CD14-positive monocyte (primary cell): ENCODE measurements around the gene CLPSL1. TPM values are rescaled to one million over a fixed set of nuclear protein-coding genes. Genes with fewer than 3 reads are reported as not detected.

ENCODE experiments used
- DNase-seq, 3 donors: peaks; one replicate each; pipeline ENCODE4 v3.0.0-alpha.2; 2011 to 2022
- H2AFZ ChIP-seq: 2 replicates; pipeline ENCODE4 v1.6.0; 2012; ENCODE audit warnings: mild to moderate bottlenecking, low read depth, low read length, inconsistent platforms; ENCODE audit not compliant: insufficient read depth, poor library complexity, severe bottlenecking
- H3K27ac ChIP-seq, 2 donors: 1 replicate in 1 of 2; 2 replicates in 1 of 2; pipeline ENCODE4 v1.5.1; 2012 to 2013; ENCODE audit warnings: low read length in 2 of 2, control low read depth in 1 of 2, inconsistent platforms in 1 of 2, low read depth in 1 of 2, mild to moderate bottlenecking in 1 of 2
- H3K27me3 ChIP-seq, 2 donors: one replicate each; pipeline versions ENCODE4 v1.6.0 to v1.6.1; 2011 to 2013; ENCODE audit warnings: low read length in 2 of 2; ENCODE audit not compliant: control insufficient read depth in 2 of 2, insufficient read depth in 2 of 2
- H3K36me3 ChIP-seq, 2 donors: replicated peaks in 1 of 2; 1 replicate in 1 of 2; 2 replicates in 1 of 2; pipeline versions ENCODE4 v1.5.1 to v1.6.1; 2012 to 2013; ENCODE audit warnings: low read length in 2 of 2, control low read depth in 1 of 2, inconsistent platforms in 1 of 2, mild to moderate bottlenecking in 1 of 2; ENCODE audit not compliant: insufficient read depth in 2 of 2, control insufficient read depth in 1 of 2
- H3K4me1 ChIP-seq, 2 donors: 1 replicate in 1 of 2; 2 replicates in 1 of 2; pipeline versions ENCODE4 v1.5.1 to v1.6.1; 2012 to 2013; ENCODE audit warnings: low read length in 2 of 2, control low read depth in 1 of 2, inconsistent platforms in 1 of 2, mild to moderate bottlenecking in 1 of 2, moderate library complexity in 1 of 2; ENCODE audit not compliant: insufficient read depth in 2 of 2, control insufficient read depth in 1 of 2
- H3K4me2 ChIP-seq: replicated peaks from 2 replicates; pipeline ENCODE3; 2012; ENCODE audit warnings: low read length, moderate library complexity, mild to moderate bottlenecking; ENCODE audit not compliant: poor library complexity, severe bottlenecking; ENCODE audit errors: extremely low read depth
- H3K4me3 ChIP-seq, 3 experiments: fragments of 200-600 bp in 1 of 3; sonication (generic) in 1 of 3; replicated peaks in 1 of 3; 1 replicate in 2 of 3; 2 replicates in 1 of 3; pipeline ENCODE4 v1.5.1; 2011 to 2013; ENCODE audit warnings: low read length in 3 of 3, mild to moderate bottlenecking in 3 of 3, control low read depth in 2 of 3, low read depth in 2 of 3, inconsistent platforms in 1 of 3, moderate library complexity in 1 of 3
- H3K79me2 ChIP-seq: 2 replicates; pipeline ENCODE4 v1.6.0; 2012; ENCODE audit warnings: mild to moderate bottlenecking, control low read depth, inconsistent platforms, low read length, moderate library complexity; ENCODE audit not compliant: insufficient read depth
- H3K9ac ChIP-seq: 2 replicates; pipeline ENCODE4 v1.6.0; 2017; ENCODE audit warnings: low read length, mild to moderate bottlenecking; ENCODE audit not compliant: insufficient read depth, poor library complexity, severe bottlenecking
- H3K9me3 ChIP-seq, 2 donors: replicated peaks in 1 of 2; 1 replicate in 1 of 2; 2 replicates in 1 of 2; pipeline versions ENCODE4 v1.5.1 to v1.6.1; 2012 to 2013; ENCODE audit warnings: low read length in 2 of 2, control low read depth in 1 of 2; ENCODE audit not compliant: control insufficient read depth in 1 of 2, insufficient read depth in 1 of 2
- H4K20me1 ChIP-seq: 2 replicates; pipeline ENCODE4 v1.6.0; 2012; ENCODE audit warnings: mild to moderate bottlenecking, low read length, control low read depth, moderate library complexity; ENCODE audit not compliant: insufficient read depth
- H3K27ac Mint-ChIP-seq, 7 donors: one replicate each; pipeline ENCODE4 v1.8.0; 2020; ENCODE audit warnings: mild to moderate bottlenecking in 7 of 7, mixed read lengths in 7 of 7, moderate library complexity in 6 of 7, inconsistent platforms in 2 of 7
- H3K27me3 Mint-ChIP-seq, 3 donors: one replicate each; pipeline ENCODE4 v1.8.0; 2021 to 2022; ENCODE audit warnings: low read depth in 3 of 3, mild to moderate bottlenecking in 3 of 3, mixed read lengths in 3 of 3, moderate library complexity in 3 of 3, inconsistent platforms in 1 of 3
- H3K36me3 Mint-ChIP-seq, 2 donors: one replicate each; pipeline ENCODE4 v1.8.0; 2020; ENCODE audit warnings: mixed read lengths in 2 of 2, inconsistent platforms in 1 of 2, mild to moderate bottlenecking in 1 of 2
- H3K4me1 Mint-ChIP-seq: one replicate; pipeline ENCODE4 v1.8.0; 2020; ENCODE audit warnings: mild to moderate bottlenecking, mixed read lengths
- H3K4me3 Mint-ChIP-seq, 2 donors: one replicate each; pipeline ENCODE4 v1.8.0; 2020; ENCODE audit warnings: mild to moderate bottlenecking in 2 of 2, mixed read lengths in 2 of 2, moderate library complexity in 1 of 2
- H3K9me3 Mint-ChIP-seq, 7 donors: one replicate each; pipeline ENCODE4 v1.8.0; 2020 to 2022; ENCODE audit warnings: mixed read lengths in 7 of 7, mild to moderate bottlenecking in 6 of 7, moderate library complexity in 6 of 7, inconsistent platforms in 2 of 7
- CTCF ChIP-seq: fragments of 200-600 bp; IDR thresholded peaks from one replicate; pipeline ENCODE4 v1.8.0; 2022; ENCODE audit warnings: antibody characterized with exemption, mild to moderate bottlenecking
- whole genome bisulfite sequencing: methylation state at CpG from one replicate; pipeline ENCODE4 v1.1.5; 2013; ENCODE audit warnings: missing lambda C conversion rate; ENCODE audit not compliant: insufficient coverage; 5-methylcytosine and 5-hydroxymethylcytosine counted together
- intact Hi-C, 2 donors: fragments of 100-400 bp; cut with micrococcal nuclease; formaldehyde crosslinking; loops; one replicate each; pipeline versions ENCODE4 v1.15.0 to v1.15.1; 2023
- polyA plus RNA-seq, 3 donors: library from polyadenylated mRNA; depleted of rRNA in 1 of 3; unstranded in 2 of 3; stranded (reverse) in 1 of 3; fragments of 300-500 nt in 2 of 3; fragments of >200 nt in 1 of 3; fragmentation: Illumina TruSeq in 2 of 3; gene quantifications; 1 replicate in 2 of 3; 2 replicates in 1 of 3; pipeline ENCODE4 v1.2.3, GENCODE V29; 2012 to 2021

Gene CLPSL1
- polyA plus RNA-seq, 3 donors, result not detected

- no peaks in the 10 kb centered on the region for H4K20me1 ChIP-seq
- H3K9me3 ChIP-seq, result no peaks in the 10 kb centered on the region
- no peak overlapping the region for H3K9ac ChIP-seq
- peak overlapping the region in 1 of 2 donors; percentile 62 for H3K4me3 Mint-ChIP-seq
- no peak overlapping the region for H3K4me2 ChIP-seq
- H3K27me3 Mint-ChIP-seq, result peaks cover 41 to 66% (median 54%) of the 10 kb centered on the region in 3 donors
- peaks cover 17 to 39% of the 10 kb centered on the region in 2 donors for H3K27me3 ChIP-seq
- H3K4me3 ChIP-seq, result no peak overlapping the region
- H3K36me3 ChIP-seq, result no peaks in the 10 kb centered on the region
- no peak overlapping the region for H3K27ac Mint-ChIP-seq
- no peaks in the 10 kb centered on the region for H3K79me2 ChIP-seq
- no peaks in the 10 kb centered on the region for H3K4me1 ChIP-seq
- no peak for TF ChIP-seq CTCF
- no peak overlapping the region for H3K27ac ChIP-seq
- no peaks in the 10 kb centered on the region for H3K36me3 Mint-ChIP-seq
- no peak for DNase-seq
- peaks cover 3% of the 10 kb centered on the region for H3K4me1 Mint-ChIP-seq
- peaks cover 0 to 10% (median 0%) of the 10 kb centered on the region in 7 donors for H3K9me3 Mint-ChIP-seq
- intact Hi-C loops, result loop anchor here in 1 of 2 donors (1.0 kb wide), 1 partner anchor 11 kb away; no protein-coding TSS in a partner anchor
- 60% methylated on average over 24 of the region's 25 CpGs for WGBS
- H2AFZ ChIP-seq, result no peak overlapping the region
Measured at GRCh38 chr6:35786810-35787209, 6.0 kb downstream of the CLPSL1 start.

GRCh38 chr6:35787266-35788218 is 6.7 kb downstream of the CLPSL1 start:
- no peak overlapping the region for H3K4me3 ChIP-seq
- no peak overlapping the region for H3K9ac ChIP-seq
- no peaks in the 10 kb centered on the region for H3K36me3 ChIP-seq
- Mint-ChIP-seq H3K27me3 (peaks cover 43 to 64% (median 50%) of the 10 kb centered on the region in 3 donors), H3K4me1 (peaks cover 3% of the 10 kb centered on the region), H3K4me3 (peak overlapping the region in 1 of 2 donors; percentile 37), H3K9me3 (peaks cover 0 to 10% (median 0%) of the 10 kb centered on the region in 7 donors), H3K36me3 (no peaks in the 10 kb centered on the region), H3K27ac (peak overlapping the region in 1 of 7 donors; percentile 2)
- H3K27me3 ChIP-seq, result peaks cover 17 to 39% of the 10 kb centered on the region in 2 donors
- no peak overlapping the region for H3K27ac ChIP-seq
- H3K4me2 ChIP-seq, result no peak overlapping the region
- DNase-seq, result no peak
- H4K20me1 ChIP-seq, result no peaks in the 10 kb centered on the region
- no peaks in the 10 kb centered on the region for H3K4me1 ChIP-seq
- TF ChIP-seq CTCF, result no peak
- 90% methylated on average over 13 of the region's 13 CpGs for WGBS
- no peak overlapping the region for H2AFZ ChIP-seq
- no peaks in the 10 kb centered on the region for H3K79me2 ChIP-seq
- intact Hi-C loops, result loop anchor here in 1 of 2 donors (1.0 kb wide), 1 partner anchor 11 kb away; no protein-coding TSS in a partner anchor
- H3K9me3 ChIP-seq, result no peaks in the 10 kb centered on the region
